AG09309 (cell line): Measurements from ENCODE around the gene IL17A.
"Not testable (repeated sequence)": the region's sequence is repeated elsewhere in the genome, so short reads cannot be mapped to it uniquely, and the experiment has no call there.

ENCODE experiments used
- DNase-seq: peaks from one replicate; pipeline ENCODE4 v3.0.0-alpha.2; 2010; ENCODE audit warnings: low read depth
- H3K4me3 ChIP-seq: 2 replicates; pipeline ENCODE4 v1.5.1; 2011; ENCODE audit warnings: mild to moderate bottlenecking, low read depth, low read length, moderate library complexity; ENCODE audit not compliant: control insufficient read depth
- TF ChIP-seq, protein P1 (sequence below): IDR thresholded peaks from 2 replicates; pipeline ENCODE4 v1.5.1; 2011; ENCODE audit warnings: mild to moderate bottlenecking, low read depth, low read length, inconsistent platforms; ENCODE audit not compliant: insufficient read depth, control insufficient read depth; ENCODE audit errors: missing control alignments

IL17A gene

DNA sequence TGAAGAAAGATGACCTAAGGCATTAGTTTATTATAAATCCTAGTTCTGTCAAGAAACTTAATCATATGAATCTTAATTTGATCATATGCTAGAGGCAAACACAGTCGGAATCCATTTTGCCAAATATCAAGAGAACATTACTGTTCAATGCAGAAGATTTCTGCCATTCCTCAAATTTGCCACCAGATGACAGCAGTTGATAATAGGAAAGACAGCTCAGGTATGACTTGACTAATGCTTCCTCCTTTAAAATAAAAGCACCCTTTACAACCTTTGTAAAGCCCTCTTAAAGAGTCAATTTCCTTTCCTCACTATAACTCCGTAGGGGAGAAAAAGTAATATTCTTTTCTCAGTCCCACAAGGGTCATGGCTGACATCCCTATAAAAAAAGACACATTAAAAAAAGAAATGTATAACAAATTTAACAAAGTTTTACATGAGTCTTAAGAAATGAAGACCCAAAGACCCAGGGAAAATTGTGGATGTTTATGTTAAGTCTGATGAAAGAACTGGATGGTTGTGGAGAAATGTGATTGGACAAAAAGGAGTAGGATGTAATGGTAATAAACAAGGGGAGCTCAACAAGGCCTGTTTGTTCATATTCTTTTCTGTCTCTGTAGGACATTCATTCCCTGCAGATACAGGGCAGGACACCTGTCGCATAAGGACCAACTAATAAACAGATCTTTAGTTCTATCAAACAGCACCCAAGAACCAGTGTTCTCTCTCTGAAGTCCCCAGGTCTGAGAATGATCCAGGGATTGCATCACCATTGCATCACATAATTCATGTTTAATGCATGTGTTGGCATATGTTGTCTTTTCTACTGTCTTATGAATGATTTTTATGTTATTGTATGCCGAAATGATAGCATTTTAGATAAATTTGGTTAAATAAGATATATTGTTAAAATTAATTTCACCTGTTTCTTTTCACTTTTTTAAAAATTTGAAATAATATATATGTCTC lies 23.0 kb upstream of the IL17A start:
- TF ChIP-seq, protein P1, sequence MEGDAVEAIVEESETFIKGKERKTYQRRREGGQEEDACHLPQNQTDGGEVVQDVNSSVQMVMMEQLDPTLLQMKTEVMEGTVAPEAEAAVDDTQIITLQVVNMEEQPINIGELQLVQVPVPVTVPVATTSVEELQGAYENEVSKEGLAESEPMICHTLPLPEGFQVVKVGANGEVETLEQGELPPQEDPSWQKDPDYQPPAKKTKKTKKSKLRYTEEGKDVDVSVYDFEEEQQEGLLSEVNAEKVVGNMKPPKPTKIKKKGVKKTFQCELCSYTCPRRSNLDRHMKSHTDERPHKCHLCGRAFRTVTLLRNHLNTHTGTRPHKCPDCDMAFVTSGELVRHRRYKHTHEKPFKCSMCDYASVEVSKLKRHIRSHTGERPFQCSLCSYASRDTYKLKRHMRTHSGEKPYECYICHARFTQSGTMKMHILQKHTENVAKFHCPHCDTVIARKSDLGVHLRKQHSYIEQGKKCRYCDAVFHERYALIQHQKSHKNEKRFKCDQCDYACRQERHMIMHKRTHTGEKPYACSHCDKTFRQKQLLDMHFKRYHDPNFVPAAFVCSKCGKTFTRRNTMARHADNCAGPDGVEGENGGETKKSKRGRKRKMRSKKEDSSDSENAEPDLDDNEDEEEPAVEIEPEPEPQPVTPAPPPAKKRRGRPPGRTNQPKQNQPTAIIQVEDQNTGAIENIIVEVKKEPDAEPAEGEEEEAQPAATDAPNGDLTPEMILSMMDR = peak; percentile 72
- no peak overlapping the region for H3K4me3 ChIP-seq
- DNase-seq = peak; percentile 7

DNA sequence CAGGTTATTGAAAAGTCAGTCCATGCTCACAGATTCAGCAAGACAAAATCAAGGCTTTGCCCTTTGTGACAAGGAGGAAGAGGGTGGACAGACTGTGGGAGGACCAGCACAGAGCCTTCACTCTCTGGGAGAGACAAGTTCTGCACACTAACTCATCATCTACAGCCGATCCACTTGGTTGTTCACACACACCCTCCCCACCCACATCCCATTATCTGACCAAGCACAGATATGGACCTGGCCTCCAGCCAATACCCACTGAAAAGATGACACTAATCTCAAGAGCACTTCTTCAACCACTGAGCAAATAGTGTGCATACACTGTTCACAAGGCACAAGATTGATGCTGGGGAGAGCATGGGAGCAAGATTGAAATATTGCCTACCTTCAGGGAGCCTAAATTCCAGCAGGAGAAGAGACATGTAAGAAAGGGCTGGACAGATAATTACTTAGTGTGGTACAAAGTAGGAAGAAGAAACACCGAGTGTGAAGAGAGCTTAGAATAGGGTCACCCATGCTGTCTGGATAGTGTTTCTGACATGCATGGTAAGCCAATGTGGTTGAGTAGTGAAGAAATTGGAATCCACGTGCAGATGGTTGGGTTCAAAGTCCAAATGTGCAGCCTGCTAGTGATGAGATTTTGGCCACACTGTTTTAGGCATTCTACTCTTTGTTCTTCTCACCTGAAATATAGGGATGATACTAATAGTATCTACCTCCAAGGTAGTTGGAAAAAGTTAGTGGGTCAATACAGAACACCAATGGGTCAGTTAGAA lies 21.7 kb upstream of the IL17A start:
- no peak for DNase-seq
- no peak overlapping the region for H3K4me3 ChIP-seq
- TF ChIP-seq, protein P1 = no peak

- TF ChIP-seq, protein P1 = no peak
- H3K4me3 ChIP-seq = no peak overlapping the region
- DNase-seq = no peak
Measured at GRCh38 chr6:52167267-52167666, 18.9 kb upstream of the IL17A start.

DNA sequence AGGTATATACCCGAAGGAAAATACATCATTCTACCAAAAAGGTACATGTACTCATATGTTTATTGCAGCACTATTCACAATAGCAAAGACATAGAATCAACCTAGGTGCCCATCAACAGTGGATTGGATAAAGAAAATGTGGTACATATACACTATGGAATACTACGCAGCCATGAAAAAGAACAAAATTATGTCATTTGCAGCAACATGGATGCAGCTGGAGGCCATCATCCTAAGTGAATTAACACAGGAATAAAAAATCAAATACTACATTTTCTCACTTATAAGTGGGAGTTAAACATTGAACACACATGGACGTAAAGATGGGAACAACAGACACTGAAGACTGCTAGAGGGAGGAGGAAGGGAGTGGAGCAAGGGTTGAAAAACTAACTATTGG lies 17.8 kb upstream of the IL17A start:
- not testable (repeated sequence) for H3K4me3 ChIP-seq, DNase-seq

- H3K4me3 ChIP-seq = no peak overlapping the region
- DNase-seq = no peak
- TF ChIP-seq, protein P1 = no peak
Measured at GRCh38 chr6:52174118-52174517, 12.1 kb upstream of the IL17A start.

- H3K4me3 ChIP-seq = no peak overlapping the region
- DNase-seq = no peak
Measured at GRCh38 chr6:52176550-52176949, 9.6 kb upstream of the IL17A start.

More at GRCh38 chr6:52176550-52176949, 9.6 kb upstream of the IL17A start:
- TF ChIP-seq, protein P1 = no peak
